Ecto neural progenitor cell (in vitro differentiated cells): ENCODE data around the gene CDH23.

Experiments used
- DNase-seq: peaks from one replicate; pipeline ENCODE4 v3.0.0-alpha.2; 2018; ENCODE audit warnings: low spot score

The CDH23 gene

GRCh38 chr10:71659111-71659634, 262.5 kb downstream of the CDH23 start:
- DNase-seq = peak; percentile 66

- no peak for DNase-seq
Measured at GRCh38 chr10:71659737-71660136, 263.0 kb downstream of the CDH23 start.

- DNase-seq = no peak
Measured at GRCh38 chr10:71660313-71660712, 263.6 kb downstream of the CDH23 start.

- DNase-seq = no peak
Measured at GRCh38 chr10:71661060-71661622, 264.4 kb downstream of the CDH23 start.

- no peak for DNase-seq
Measured at GRCh38 chr10:71661779-71662336, 265.1 kb downstream of the CDH23 start.

- DNase-seq = no peak
Measured at GRCh38 chr10:71663311-71663710, 266.6 kb downstream of the CDH23 start.

GRCh38 chr10:71664585-71664984, 267.9 kb downstream of the CDH23 start:
- no peak for DNase-seq

- no peak for DNase-seq
Measured at GRCh38 chr10:71665456-71665855, 268.7 kb downstream of the CDH23 start.

GRCh38 chr10:71666639-71667386, 270.1 kb downstream of the CDH23 start:
- DNase-seq = no peak

GRCh38 chr10:71667387-71667752, 270.6 kb downstream of the CDH23 start:
- DNase-seq = no peak

- no peak for DNase-seq
Measured at GRCh38 chr10:71671994-71672946, 275.6 kb downstream of the CDH23 start.

GRCh38 chr10:71675295-71675970, 278.7 kb downstream of the CDH23 start:
- no peak for DNase-seq

- DNase-seq = no peak
Measured at GRCh38 chr10:71677261-71677660, 280.5 kb downstream of the CDH23 start.

GRCh38 chr10:71678057-71678805, 281.5 kb downstream of the CDH23 start:
- DNase-seq = no peak

- no peak for DNase-seq
Measured at GRCh38 chr10:71679425-71679824, 282.7 kb downstream of the CDH23 start.

- DNase-seq = no peak
Measured at GRCh38 chr10:71681977-71682376, 285.3 kb downstream of the CDH23 start.

GRCh38 chr10:71683301-71683700, 286.6 kb downstream of the CDH23 start:
- DNase-seq = no peak

GRCh38 chr10:71684356-71685173, 287.8 kb downstream of the CDH23 start:
- DNase-seq = no peak

GRCh38 chr10:71685554-71686232, 289.0 kb downstream of the CDH23 start:
- no peak for DNase-seq
